HFFc6 (cell line): ENCODE data around the gene PLPP7. TPM values are rescaled to one million over a fixed set of nuclear protein-coding genes. Genes with fewer than 3 reads are reported as not detected.

Experiments used
- DNase-seq: peaks from one replicate; pipeline ENCODE4 v3.0.0-alpha.2; 2018
- H3K27ac Mint-ChIP-seq: 2 replicates; pipeline ENCODE4 v1.8.0; 2020; ENCODE audit warnings: mild to moderate bottlenecking, mixed read lengths
- H3K27me3 Mint-ChIP-seq: 2 replicates; pipeline ENCODE4 v1.8.0; 2021; ENCODE audit warnings: mild to moderate bottlenecking, moderate library complexity, mixed read lengths; ENCODE audit not compliant: insufficient read depth
- H3K36me3 Mint-ChIP-seq: 2 replicates; pipeline ENCODE4 v1.8.0; 2021; ENCODE audit warnings: low read depth, mixed read lengths
- H3K4me1 Mint-ChIP-seq: 2 replicates; pipeline ENCODE4 v1.8.0; 2020; ENCODE audit warnings: low read depth, mixed read lengths
- H3K4me3 Mint-ChIP-seq: 2 replicates; pipeline ENCODE4 v1.8.0; 2020; ENCODE audit warnings: mild to moderate bottlenecking, moderate library complexity, mixed read lengths
- H3K9me3 Mint-ChIP-seq: 2 replicates; pipeline ENCODE4 v1.8.0; 2020; ENCODE audit warnings: mild to moderate bottlenecking, mixed read lengths
- CTCF ChIP-seq: fragments of 200-600 bp; sonication (generic); IDR thresholded peaks from 2 replicates; pipeline ENCODE4 v1.5.0; 2021; ENCODE audit warnings: antibody characterized with exemption, mild to moderate bottlenecking
- total RNA-seq, 6 experiments: library from RNA; stranded (reverse); fragmentation: NEBNext Ultra II Directional; extraction: Animal tissue kit (Norgen Biotek cat#: 25700); gene quantifications; 2 replicates in 1 of 6; 3 replicates in 5 of 6; pipeline ENCODE4 v1.2.3, GENCODE V29; 2021

The PLPP7 gene
- total RNA-seq, 6 experiments from 2014 or later, result 1.2 to 10.2 (median 1.9) TPM

DNA sequence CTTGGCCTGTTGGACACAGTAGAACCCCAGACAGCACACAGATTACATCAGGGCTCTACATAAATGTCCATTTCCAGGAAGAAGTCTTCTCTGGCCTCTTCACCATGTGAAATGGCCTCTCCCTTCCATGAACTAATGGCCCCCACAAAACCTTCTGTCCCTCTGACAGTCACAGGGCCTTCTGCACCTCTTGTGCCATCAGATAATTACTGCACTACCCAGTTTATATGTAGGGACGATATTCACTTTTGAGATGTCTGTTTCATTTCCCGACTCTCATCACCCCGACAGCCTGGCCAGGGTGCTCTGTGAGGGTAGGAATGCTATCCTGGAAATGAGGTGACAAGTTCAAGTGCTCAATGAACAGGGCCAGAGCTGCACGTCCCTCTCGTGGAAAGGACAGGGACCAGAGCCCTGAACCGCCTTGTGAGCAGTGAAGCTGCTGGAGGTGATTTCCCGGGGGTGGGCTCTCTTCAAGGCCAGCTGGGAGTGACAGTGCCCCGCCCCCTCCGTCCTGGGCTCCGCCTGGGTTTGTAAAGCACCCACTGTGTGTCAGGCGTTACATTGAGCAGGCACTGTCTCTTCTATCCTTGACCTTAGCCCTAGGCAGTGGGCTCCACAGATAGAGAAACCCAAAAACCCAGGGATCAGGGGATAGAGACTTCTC, 10.2 kb upstream of the PLPP7 start:
- H3K4me1 Mint-ChIP-seq, result no peaks in the 10 kb centered on the region
- no peak for TF ChIP-seq CTCF
- peaks cover 39% of the 10 kb centered on the region for H3K27me3 Mint-ChIP-seq
- DNase-seq, result no peak
- no peak overlapping the region for H3K27ac Mint-ChIP-seq
- H3K4me3 Mint-ChIP-seq, result no peak overlapping the region
- H3K36me3 Mint-ChIP-seq, result 0 out of 2 replicates have a peak, but pooled peaks cover 4% of the 10 kb centered on the region
- H3K9me3 Mint-ChIP-seq, result no peaks in the 10 kb centered on the region

DNA sequence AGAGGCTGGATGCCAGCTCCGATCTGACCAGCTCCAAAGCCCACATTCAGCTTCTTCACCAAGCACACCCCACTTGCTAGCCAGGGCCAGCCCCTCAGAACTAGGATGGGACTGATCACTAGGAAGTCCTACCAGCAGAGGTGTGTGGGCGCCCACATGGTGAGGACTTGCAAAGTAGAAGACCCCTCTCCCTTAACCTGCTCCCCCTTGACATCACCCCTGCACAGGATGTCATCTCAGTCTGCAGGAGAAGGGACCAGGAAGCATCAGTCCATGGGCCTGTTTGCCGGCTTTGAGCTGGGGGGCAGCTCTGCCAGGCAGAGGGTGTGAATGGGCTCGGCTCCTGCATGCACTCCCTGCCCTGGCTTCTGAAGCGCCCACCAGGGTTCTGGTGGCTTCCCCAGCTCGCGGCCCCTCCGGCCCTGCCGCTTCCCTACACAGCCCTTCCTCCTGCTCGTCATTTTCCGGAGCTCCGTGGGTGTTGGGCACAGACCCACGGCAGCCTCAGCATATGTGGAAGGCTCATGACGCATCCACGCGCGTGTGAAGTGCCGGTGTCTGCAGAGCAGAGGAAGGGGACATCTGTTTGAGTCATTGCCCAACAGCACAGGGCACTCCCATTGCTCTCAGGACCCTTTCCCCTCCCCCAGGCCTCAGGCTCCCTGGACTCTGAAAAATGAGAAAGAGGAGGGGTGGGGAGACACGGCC, 9.5 kb upstream of the PLPP7 start:
- Mint-ChIP-seq H3K4me1 (no peaks in the 10 kb centered on the region), H3K27ac (no peak overlapping the region), H3K36me3 (0 out of 2 replicates have a peak, but pooled peaks cover 4% of the 10 kb centered on the region), H3K9me3 (no peaks in the 10 kb centered on the region), H3K27me3 (peaks cover 36% of the 10 kb centered on the region), H3K4me3 (no peak overlapping the region)
- no peak for TF ChIP-seq CTCF
- DNase-seq, result no peak

DNA sequence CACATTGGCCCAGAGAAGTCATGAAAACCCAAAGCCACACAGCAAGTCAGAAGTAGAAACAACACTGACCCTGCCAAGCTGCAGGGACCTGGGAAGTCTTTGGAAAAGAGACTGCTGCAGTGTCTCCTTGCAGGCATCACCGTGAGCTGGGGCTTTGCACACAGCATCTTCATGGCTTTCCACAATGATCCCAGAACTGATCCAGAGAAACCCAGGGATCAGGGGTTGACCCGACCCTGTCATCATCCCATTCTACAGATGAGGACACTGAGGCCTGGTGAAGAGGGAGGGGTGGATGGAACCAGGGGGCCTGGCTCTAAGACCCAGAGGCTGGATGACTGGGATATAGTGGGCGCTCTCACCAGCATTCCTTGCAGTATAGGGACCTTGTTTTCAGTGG, 8.9 kb upstream of the PLPP7 start:
- H3K27ac Mint-ChIP-seq, result no peak overlapping the region
- TF ChIP-seq CTCF, result no peak
- H3K36me3 Mint-ChIP-seq, result 0 out of 2 replicates have a peak, but pooled peaks cover 4% of the 10 kb centered on the region
- H3K9me3 Mint-ChIP-seq, result no peaks in the 10 kb centered on the region
- H3K27me3 Mint-ChIP-seq, result peaks cover 34% of the 10 kb centered on the region
- H3K4me3 Mint-ChIP-seq, result no peak overlapping the region
- no peak for DNase-seq
- H3K4me1 Mint-ChIP-seq, result no peaks in the 10 kb centered on the region

DNA sequence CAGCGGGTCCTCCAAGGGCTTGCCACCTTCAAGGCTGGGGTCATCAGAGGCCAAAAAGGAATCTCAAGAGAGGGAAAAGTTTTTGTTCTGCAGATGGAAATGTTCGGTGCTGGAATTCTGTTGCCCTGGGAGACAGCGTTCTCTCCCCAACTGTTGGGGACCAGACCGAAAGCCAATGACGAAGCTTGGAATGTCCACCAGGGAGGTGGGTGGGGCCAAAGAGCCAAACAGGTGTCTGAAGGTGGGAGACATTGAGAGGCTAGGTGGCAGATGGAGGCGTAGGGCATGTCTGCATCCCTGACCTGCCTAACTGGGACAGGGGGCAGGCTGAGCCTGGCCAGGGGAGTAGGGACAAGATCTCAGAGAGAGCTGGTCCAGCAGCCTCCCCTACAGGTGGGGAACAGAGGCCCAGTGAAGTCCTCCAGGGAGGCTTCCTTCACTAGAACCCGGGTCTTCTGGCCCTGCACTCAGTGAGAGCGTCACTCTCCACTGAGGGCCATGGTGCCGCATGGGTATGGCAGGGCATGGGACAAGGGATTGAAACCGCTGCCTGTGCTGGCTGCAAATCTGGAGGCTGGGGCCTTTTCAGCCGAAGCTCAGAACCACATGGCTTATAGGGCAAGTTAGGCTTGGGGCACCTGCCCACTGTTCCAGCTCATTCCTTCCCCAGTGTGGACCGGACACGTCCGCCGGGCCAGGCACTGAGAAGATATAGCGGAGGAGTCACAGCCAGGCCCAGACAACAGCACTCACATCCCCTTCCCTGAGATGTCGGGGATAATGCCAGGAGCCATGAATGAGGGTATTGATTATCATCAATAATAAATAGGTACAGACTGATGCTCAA, 8.2 kb upstream of the PLPP7 start:
- no peak for TF ChIP-seq CTCF
- H3K27me3 Mint-ChIP-seq, result peaks cover 27% of the 10 kb centered on the region
- 0 out of 2 replicates have a peak, but pooled peaks cover under 1% of the 10 kb centered on the region for H3K36me3 Mint-ChIP-seq
- DNase-seq, result no peak
- no peaks in the 10 kb centered on the region for H3K9me3 Mint-ChIP-seq
- no peak overlapping the region for H3K4me3 Mint-ChIP-seq
- H3K27ac Mint-ChIP-seq, result no peak overlapping the region
- no peaks in the 10 kb centered on the region for H3K4me1 Mint-ChIP-seq

- Mint-ChIP-seq H3K9me3 (no peaks in the 10 kb centered on the region), H3K4me1 (no peaks in the 10 kb centered on the region), H3K27ac (no peak overlapping the region), H3K27me3 (peaks cover 27% of the 10 kb centered on the region), H3K4me3 (no peak overlapping the region), H3K36me3 (no peaks in the 10 kb centered on the region)
- no peak for DNase-seq
- TF ChIP-seq CTCF, result no peak
These were observed 7.3 kb upstream of the PLPP7 start for GRCh38 chr9:131282175-131282574.
